GM21423 (cell line): Measurements from ENCODE around the gene CTDSP1.

Experiments
- ATAC-seq: cut with Tn5 transposase; IDR thresholded peaks from one replicate; pipeline ENCODE4 v1.9.1; 2021; ENCODE audit warnings: mild to moderate bottlenecking, moderate library complexity; ENCODE audit not compliant: unreplicated experiment

Gene CTDSP1

GRCh38 chr2:218422403-218423086 lies 22.9 kb downstream of the CTDSP1 start:
- ATAC-seq, result no peak

GRCh38 chr2:218423584-218423983 lies 23.9 kb downstream of the CTDSP1 start:
- ATAC-seq, result no peak

GRCh38 chr2:218425531-218425930 lies 25.9 kb downstream of the CTDSP1 start:
- no peak for ATAC-seq

GRCh38 chr2:218427741-218428140 lies 28.1 kb downstream of the CTDSP1 start:
- no peak for ATAC-seq

- no peak for ATAC-seq
These were observed 29.3 kb downstream of the CTDSP1 start for GRCh38 chr2:218428846-218429558.

DNA sequence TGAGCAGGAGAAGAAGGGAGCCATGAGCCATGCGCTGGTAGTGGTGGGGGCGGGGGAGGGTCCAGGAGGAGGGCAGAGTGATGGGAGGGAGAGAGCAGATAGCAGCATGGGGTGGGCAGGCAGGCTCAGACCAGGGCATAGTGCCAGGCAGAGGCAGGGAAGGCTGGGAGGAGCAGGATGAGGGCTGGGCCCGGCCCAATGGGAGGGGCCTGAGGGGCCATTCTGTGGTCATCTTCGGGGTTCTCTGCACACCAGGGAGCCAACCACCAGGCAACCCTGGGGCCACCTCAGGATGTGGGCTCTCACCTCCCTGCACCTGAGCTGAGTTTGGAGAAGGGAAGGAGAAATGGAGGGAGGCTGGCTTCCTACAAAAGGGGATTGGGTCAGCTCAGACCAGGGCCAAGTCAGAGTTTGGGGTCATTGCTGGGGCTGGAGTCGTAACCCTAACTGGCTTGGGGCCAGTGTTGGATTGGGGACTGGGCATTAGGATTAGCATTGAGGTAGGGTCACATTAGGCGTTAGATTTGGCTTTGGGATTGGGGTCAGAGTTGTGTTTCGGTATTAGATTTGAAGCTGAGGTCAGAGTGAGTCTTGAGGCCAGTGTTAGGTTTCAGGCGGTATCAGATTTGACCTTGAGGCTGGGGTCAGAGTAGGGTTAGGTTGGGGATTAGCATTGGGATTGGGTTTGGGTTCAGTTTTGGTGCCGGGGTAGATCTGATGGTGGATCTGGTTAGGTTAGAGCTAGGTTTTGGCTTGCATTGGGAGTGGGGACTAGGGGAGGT lies 30.4 kb downstream of the CTDSP1 start:
- no peak for ATAC-seq

DNA sequence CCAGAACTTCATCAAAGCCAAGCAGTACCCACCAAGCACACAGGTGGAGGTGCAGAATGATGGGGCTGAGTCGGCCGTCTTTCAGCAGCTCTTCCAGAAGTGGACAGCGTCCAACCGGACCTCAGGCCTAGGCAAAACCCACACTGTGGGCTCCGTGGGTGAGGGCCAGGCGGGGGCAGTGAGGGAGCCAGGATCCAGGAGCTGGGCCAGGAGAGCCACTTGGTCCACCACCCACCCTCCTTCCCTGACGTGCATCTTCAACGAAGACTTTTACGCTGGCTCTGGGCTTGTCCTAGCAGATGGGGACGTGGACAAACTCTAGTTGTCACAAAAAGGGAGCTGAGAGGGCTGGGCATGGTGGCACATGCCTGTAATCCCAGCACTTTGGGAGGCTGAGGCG lies 31.1 kb downstream of the CTDSP1 start:
- ATAC-seq, result no peak

- ATAC-seq, result no peak
These were observed 32.2 kb downstream of the CTDSP1 start for GRCh38 chr2:218431878-218432277.

- no peak for ATAC-seq
These were observed 33.2 kb downstream of the CTDSP1 start for GRCh38 chr2:218432676-218433365.

DNA sequence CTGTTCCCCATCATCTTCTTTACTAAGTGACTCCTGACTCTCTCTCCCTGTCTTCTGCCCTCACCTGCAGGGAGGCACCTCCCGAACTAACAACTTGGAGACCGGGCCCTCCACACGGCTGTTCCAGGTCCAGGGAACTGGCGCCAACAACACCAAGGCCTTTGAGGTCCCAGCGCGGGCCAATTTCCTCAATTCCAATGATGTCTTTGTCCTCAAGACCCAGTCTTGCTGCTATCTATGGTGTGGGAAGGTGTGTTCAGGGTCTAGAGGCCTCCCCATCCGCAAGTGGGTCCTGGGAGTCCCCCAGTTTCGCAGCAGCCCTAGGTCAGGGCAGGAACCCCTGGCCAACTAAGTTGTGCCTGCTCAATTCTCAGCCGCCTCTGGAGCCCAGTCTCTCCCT lies 34.8 kb downstream of the CTDSP1 start:
- no peak for ATAC-seq

GRCh38 chr2:218435003-218435982 lies 35.6 kb downstream of the CTDSP1 start:
- no peak for ATAC-seq

DNA sequence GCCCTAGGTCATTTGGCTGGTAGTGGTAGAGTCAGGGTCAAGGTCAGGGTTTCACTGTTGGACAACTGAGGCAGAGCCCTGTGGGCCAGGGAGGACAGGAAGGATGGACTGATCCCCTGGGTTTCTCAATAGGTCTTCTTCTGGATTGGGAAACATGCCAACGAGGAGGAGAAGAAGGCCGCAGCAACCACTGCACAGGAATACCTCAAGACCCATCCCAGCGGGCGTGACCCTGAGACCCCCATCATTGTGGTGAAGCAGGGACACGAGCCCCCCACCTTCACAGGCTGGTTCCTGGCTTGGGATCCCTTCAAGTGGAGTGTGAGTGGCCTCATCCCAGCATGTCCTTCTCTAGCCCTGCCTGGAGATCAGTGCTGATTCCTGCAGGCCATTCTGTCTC lies 37.3 kb downstream of the CTDSP1 start:
- ATAC-seq, result no peak

DNA sequence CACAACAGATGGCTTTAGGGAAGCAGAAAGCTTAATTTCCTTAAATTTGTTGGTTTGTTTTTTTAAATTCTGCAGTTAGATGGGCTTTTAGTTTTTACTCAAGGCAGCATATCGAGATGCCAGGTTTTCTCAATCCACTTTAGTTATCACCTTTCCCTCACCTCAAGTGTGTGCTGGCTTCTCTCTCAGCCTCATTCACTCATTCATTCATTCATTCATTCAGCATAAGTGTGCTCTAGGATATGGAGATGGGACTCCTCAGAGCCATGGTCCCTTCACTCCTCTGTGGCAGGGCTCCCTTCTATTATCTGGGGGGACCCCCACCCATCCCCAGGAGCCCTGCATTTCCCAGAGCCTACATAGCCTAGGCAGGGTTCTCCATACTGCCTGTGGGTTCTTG lies 38.3 kb downstream of the CTDSP1 start:
- no peak for ATAC-seq

- no peak for ATAC-seq
These were observed 38.9 kb downstream of the CTDSP1 start for GRCh38 chr2:218438596-218438995.

GRCh38 chr2:218444692-218445357 lies 45.2 kb downstream of the CTDSP1 start:
- no peak for ATAC-seq

DNA sequence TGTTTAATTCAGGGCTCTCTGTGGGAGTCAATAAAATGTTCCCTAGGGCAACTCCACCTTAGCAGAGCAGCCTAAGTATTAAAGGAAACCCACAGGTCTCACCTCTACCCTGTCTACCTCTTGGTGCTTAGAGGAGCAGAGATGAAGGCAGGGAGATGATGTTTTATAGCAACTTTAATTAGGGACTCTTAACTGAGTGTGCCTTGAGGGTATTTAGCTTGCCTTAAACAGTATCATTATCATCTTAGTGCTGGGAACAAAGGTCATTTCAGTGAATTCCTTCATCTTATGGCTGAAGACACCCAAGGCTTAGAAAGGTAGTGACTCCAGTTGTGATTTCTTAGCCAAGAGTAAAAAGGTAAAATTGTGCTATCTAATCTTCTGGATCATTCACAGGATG lies 45.9 kb downstream of the CTDSP1 start:
- no peak for ATAC-seq

GRCh38 chr2:218446547-218446946 lies 46.9 kb downstream of the CTDSP1 start:
- no peak for ATAC-seq

DNA sequence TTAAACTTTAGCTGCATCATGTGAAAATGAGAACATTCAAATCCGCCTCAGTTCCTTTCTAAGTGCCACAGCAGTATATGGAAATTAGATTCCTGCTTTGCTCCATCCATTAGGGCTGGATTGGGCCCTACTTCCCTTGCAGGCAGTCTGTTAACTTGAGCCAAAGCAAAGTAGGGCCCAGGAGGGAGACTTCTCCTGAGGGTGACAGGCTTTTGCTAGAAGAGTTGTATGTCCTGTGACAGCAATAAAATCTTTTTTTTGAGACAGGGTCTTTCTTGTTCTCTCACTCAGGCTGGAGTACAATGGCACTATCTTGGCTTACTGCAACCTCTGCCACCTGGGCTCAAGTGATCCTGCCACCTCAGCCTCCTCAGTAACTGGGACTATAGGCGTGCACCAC lies 47.4 kb downstream of the CTDSP1 start:
- ATAC-seq, result no peak

GRCh38 chr2:218448934-218449333 lies 49.3 kb downstream of the CTDSP1 start:
- no peak for ATAC-seq

GRCh38 chr2:218452079-218452478 lies 52.4 kb downstream of the CTDSP1 start:
- no peak for ATAC-seq
